Measurements from ENCODE around the gene LTBP4. TPM values are rescaled to one million over a fixed set of nuclear protein-coding genes. Genes with fewer than 3 reads are reported as not detected.

The LTBP4 gene
- total and polyA plus RNA-seq, 2 donors (not counting 3 experiments of a cell fraction or from before 2014, with no cell fraction given): 25.9 to 38.0 TPM

DNA sequence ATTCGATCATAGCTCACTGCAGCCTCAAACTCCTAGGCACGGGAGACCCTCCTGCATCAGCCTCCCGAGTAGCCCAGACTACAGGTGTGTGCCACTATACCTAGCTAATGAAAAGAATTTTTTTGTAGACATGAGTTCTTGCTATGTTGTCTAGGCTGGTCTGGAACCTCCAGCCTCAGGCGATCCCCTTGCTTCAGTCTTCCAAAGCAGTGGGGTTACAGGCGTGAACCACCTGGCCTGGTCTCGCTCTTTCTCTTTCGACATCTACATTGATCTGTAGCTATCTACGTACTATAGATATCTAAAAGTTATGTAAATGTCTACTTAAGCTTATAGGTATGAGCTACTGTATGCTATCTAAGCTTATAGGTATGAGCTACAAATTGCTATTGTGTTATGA is 56.9 kb downstream of the LTBP4 start:
- Histone ChIP-seq H3K27ac (ENCODE audit: insufficient read depth, low read depth, low read length) (no peak overlapping the region), H3K9me3 (replicated peaks; ENCODE audit: control insufficient read depth, insufficient read depth, low read length) (no peaks in the 10 kb centered on the region), H4K20me1 (replicated peaks; ENCODE audit: control insufficient read depth, extremely low read depth, insufficient read depth, low read length) (no peaks in the 10 kb centered on the region), H3K27me3 (ENCODE audit: control insufficient read depth in 2 of 2, insufficient read depth in 2 of 2, low read length in 2 of 2) (no peaks in the 10 kb centered on the region), H2AFZ (ENCODE audit: low read depth, low read length) (no peak overlapping the region), H3K4me1 (ENCODE audit: control insufficient read depth, extremely low read depth, insufficient read depth, low read length) (no peaks in the 10 kb centered on the region), H3K79me2 (ENCODE audit: control insufficient read depth, insufficient read depth, low read length) (no peaks in the 10 kb centered on the region), H3K36me3 (ENCODE audit: control insufficient read depth in 2 of 2, extremely low read depth in 1 of 2, insufficient read depth in 2 of 2, low read length in 2 of 2) (no peaks in the 10 kb centered on the region), H3K4me2 (ENCODE audit: insufficient read depth, low read length) (no peak overlapping the region), H3K4me3 (replicated peaks in 1 of 3; ENCODE audit: insufficient read depth in 1 of 3, low read depth in 1 of 3, low read length in 3 of 3) (no peak overlapping the region), H3K9ac (replicated peaks; ENCODE audit: extremely low read depth, insufficient read depth, low read length) (no peak overlapping the region), H3K9me1 (replicated peaks; ENCODE audit: control insufficient read depth, extremely low read depth, insufficient read depth, low read length) (no peaks in the 10 kb centered on the region)
- CTCF ChIA-PET: interaction anchor here (1.2 to 1.6 kb wide), 2 partner anchors 23 to 486 kb away, joined by 4 to 7 read pairs; no protein-coding TSS in a partner anchor
- no peak for DNase-seq (ENCODE audit: low read depth, low spot score)
- POLR2A ChIA-PET: no interaction called here
- no TSS peak for BruUV-seq (replicated peaks)
- dilution Hi-C loops (cut with MboI; ENCODE audit: extremely low pct_ligation_motif_present, low sequenced_read_pairs): no loop called here
- FAIRE-seq: no peak
- intact Hi-C loops (cut with micrococcal nuclease): no loop called here
- TF ChIP-seq MYC (IDR thresholded peaks at IDR 0.05; ENCODE audit: low read depth, low read length): no peak
- TF ChIP-seq GATA2 (IDR thresholded peaks at IDR 0.05; ENCODE audit: insufficient read depth, insufficient read length, low read depth, low read length): no peak
- TF ChIP-seq FOS (IDR thresholded peaks at IDR 0.05; ENCODE audit: borderline replicate concordance, insufficient read depth, low read length): no peak
- TF ChIP-seq, protein P1, sequence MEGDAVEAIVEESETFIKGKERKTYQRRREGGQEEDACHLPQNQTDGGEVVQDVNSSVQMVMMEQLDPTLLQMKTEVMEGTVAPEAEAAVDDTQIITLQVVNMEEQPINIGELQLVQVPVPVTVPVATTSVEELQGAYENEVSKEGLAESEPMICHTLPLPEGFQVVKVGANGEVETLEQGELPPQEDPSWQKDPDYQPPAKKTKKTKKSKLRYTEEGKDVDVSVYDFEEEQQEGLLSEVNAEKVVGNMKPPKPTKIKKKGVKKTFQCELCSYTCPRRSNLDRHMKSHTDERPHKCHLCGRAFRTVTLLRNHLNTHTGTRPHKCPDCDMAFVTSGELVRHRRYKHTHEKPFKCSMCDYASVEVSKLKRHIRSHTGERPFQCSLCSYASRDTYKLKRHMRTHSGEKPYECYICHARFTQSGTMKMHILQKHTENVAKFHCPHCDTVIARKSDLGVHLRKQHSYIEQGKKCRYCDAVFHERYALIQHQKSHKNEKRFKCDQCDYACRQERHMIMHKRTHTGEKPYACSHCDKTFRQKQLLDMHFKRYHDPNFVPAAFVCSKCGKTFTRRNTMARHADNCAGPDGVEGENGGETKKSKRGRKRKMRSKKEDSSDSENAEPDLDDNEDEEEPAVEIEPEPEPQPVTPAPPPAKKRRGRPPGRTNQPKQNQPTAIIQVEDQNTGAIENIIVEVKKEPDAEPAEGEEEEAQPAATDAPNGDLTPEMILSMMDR (IDR thresholded peaks at IDR 0.05; ENCODE audit: extremely low read depth in 1 of 2, insufficient read depth in 1 of 2, low read depth in 1 of 2, low read length in 2 of 2): no peak
- TF ChIP-seq EZH2 (IDR thresholded peaks at IDR 0.05; ENCODE audit: borderline replicate concordance, low read depth, low read length, severe bottlenecking): no peak
- no peak for TF ChIP-seq POLR2A (IDR thresholded peaks at IDR 0.05; ENCODE audit: low read depth, low read length)
- no peak for TF ChIP-seq JUN (IDR thresholded peaks at IDR 0.05; ENCODE audit: borderline replicate concordance, insufficient read depth, insufficient read length, low read depth)
- TF ChIP-seq, protein P2, sequence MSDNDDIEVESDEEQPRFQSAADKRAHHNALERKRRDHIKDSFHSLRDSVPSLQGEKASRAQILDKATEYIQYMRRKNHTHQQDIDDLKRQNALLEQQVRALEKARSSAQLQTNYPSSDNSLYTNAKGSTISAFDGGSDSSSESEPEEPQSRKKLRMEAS (IDR thresholded peaks at IDR 0.05; ENCODE audit: insufficient read depth, insufficient read length): no peak

All from endothelial cell of umbilical vein (primary cell).